Non-pigmented ciliary epithelial cell (primary cell): ENCODE measurements around the gene LIN28A.

Source experiments
- DNase-seq: peaks from one replicate; pipeline ENCODE4 v3.0.0-alpha.2; 2010; ENCODE audit warnings: low read depth

LIN28A gene

DNA sequence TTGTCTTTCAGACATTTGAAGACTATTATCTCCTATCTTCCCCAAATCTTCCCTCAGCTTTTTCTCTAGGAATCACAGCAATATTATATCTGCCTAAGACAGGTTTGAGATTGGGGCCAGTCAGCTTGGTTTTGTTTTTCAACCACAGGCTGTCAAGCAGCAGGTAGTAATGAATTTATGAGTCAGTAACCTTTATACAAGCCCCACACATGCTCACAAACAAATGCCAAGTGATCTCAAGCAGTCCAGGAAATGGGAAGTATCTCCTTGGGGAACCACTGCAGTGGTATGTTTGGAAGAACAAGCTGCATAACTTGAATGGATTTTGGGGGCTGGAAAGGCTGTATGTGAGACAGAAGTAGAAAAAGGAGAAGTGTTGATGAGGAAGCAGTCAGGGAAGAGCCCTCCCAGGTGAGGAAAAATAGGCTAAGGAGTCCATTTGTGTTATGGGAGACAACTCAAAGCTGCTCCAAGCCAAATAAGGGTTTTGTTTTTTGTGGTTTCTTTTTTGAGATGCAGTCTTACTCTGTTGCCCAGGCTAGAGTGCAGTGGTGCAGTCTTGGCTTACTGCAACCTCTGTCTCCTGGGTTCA is 23.6 kb downstream of the LIN28A start:
- DNase-seq = no peak

DNA sequence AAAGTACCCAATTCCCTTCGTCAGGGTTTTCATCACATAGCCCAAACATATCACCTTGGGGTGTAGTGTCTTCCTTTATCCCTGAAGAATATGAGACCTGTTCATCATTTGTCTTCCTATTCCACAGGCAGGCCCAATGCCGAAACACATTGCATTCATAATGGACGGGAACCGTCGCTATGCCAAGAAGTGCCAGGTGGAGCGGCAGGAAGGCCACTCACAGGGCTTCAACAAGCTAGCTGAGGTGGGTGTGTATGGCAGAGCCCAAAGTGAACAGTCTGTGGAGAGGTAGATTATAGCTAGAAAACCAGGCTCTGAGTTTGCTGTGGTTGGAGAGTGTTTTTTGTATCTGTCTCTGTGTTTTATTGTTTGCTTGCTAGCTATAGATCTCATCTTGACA is 27.4 kb downstream of the LIN28A start:
- no peak for DNase-seq

DNA sequence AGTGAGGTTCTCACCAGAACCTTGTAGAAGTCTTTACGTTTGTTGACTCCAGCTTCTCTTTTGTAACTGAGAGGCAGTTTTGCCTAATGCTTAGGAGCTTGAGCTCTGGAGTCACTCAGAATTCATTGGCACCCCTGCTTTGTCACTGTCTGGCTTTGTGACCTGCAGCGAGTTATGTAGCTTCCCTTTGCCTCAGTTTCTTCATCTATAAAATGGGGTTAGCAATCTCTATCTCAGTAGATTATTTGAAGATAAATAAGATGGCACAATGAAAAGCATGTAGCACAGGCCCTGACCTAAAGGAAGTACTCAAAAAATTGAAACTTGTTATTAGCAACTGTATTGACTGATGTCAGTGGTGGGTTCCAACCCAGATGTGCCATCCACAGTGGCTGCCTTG is 29.6 kb downstream of the LIN28A start:
- no peak for DNase-seq

DNA sequence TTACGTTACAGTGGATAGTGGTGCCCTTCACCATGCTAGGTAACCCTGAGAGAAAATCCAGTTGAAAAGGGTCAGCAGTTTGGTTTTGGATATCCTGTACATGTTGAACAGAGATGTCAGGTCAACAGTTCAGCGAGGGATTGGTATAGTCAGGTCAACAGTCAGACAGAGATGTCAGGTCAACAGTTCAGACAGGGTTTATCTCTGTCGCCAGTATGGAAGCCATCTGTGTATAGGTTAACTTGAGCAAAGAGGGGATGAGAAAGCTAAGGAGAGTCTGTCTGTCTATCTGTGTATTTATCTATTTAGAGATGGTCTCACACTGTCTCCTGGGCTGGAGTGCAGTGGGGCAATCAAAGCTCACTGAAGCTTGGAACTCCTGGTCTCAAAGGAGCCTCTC is 39.3 kb downstream of the LIN28A start:
- no peak for DNase-seq

DNA sequence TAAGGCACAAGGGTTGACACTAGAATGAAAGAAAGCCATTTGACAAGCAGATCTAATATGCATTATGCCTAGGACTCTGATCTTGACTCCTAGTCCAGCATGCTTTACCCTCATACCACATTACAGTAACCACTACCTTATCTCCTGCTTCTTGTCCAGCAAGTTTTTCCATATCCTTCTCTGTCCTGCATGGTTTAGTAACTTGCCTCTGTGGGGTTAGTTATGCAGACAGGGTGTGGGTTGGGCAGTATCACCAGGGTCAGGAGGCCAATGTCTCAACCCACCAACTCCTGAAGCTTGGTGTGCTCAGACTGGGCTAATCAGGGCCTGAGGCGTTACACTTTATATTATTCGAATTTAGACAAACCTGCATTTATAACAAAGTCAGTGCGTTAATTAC is 40.3 kb downstream of the LIN28A start:
- no peak for DNase-seq

DNA sequence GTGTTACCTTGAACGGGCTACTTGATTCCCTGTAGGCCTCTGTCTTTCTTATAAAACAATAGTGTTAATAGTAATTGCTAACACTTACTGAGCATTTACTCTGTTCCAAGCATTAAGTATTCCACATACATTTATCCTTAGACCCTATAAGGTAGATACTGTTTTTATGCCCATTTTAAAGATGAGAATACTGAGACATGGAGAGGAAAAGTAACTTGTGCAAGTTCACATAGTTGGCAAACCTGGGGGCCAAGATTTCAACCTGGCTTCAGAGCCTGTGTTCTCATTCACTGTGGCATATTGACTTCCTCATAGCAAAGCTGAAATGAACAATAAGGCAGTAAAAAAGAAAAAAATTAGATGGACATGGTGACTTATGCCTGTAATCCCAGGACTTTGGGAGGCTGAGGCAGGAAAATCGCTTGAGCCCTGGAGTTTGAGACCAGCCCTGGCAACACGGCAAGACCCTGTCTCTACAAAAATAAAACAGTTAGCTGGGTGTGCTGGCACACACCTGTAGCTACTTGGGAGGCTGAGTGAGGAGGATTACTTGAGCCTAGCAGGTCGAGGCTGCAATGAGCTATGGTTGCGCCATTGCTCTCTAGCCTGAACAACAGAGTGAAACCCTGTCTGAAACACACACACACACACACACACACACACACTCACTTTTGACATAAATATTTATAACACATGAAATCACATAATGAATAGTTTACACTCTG is 42.0 kb downstream of the LIN28A start:
- DNase-seq = no peak

DNA sequence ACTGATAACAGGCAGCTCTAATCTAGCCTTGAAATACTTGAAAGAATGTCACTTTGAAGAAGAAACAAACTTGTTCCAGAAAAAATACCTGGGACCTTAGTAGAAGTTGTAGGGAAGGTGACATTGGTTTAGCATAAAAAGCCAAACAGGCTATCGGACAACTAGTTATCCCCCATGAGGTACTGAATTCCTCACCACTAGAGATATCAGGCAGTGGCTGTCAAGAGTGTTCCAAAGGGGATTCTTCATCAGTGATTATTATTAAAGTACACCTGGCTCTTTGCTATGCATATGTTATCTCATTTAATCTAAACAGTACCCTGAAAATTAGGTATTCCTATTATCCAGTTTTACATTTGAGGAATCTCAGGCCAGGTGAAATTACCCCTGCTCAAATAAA is 48.5 kb downstream of the LIN28A start:
- DNase-seq = no peak

DNA sequence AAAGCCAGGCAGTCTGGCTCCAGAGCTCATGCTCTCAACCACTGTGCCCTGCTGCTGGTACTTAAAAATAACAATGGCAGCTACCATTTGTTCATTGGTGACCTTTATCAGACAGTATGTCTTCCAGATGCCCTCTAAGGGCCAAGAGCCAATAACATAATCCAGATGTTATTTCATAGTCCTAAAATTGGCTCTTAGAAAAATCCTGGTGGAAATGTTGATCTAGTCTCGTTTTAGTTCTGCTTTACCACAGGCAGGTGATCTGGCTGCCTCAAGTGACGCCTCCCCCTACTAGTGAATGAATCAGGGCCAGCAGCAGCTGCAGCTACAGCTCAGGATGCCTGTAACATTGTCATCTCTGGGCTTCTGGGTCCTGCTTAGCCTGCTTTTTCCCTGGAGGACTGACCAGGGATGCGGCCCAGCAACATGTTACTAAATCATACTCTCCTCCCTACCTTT is 49.0 kb downstream of the LIN28A start:
- DNase-seq = no peak

DNA sequence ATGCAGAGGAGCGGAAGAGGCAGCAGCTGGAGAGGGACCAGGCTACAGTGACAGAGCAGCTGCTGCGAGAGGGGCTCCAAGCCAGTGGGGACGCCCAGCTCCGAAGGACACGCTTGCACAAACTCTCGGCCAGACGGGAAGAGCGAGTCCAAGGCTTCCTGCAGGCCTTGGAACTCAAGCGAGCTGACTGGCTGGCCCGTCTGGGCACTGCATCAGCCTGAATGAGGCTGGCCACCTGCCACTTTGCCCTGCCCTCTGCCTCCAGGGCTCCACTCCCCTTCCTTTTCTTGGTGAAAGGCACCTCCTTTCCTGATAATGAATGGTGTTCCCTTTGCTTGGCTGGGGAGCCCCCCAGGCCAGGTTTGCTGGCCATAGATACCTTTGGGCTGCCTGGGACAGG is 58.3 kb downstream of the LIN28A start:
- DNase-seq = no peak

DNA sequence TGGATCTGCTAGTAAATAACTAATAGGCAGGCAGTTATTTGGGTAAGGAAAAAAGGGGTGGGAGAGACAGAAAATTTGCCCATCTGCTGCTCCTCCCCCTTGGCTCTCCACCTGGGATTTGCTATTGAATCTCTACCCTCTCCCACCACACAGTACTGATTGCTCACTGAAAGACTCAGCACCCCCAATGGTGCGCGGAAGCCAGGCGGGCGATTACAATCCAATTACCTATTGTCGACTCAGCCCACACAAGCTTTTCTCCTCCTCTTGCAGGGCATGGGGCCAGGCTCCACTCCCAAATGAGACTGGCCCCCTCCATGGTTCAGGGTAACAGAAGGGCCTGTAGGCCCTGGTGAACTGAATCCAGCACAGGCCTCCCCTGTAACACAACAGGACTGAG is 58.9 kb downstream of the LIN28A start:
- DNase-seq = no peak

DNA sequence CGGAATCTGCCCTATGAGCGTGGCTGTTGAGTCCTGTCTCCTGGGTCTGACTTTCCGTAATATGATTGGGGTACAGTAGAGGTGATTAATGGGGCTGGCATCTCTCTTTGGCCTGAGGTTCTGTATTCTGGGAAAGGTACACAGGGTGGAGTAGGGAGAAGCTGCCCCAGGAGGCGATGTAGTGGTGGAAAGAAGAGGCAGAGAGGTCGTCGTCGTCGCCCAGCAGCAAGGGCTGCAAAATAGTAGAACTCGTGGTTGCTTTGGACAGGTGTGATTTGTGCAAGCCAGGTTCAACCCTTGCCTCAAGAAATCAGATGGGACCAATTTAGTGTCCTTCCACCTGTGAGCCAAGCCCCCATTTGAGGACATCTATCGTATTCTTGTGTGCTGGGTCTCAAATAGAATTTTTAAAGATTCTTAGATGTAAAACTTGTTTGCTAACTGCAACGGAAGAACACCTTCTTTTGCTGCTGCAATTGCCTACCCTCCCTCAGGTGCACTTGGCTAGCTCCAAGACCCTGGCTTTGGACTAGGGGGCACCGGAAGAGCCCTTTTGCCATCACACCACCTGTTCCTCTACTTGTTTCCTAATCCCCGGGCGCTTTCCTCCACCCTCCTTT is 60.4 kb downstream of the LIN28A start:
- no peak for DNase-seq

DNA sequence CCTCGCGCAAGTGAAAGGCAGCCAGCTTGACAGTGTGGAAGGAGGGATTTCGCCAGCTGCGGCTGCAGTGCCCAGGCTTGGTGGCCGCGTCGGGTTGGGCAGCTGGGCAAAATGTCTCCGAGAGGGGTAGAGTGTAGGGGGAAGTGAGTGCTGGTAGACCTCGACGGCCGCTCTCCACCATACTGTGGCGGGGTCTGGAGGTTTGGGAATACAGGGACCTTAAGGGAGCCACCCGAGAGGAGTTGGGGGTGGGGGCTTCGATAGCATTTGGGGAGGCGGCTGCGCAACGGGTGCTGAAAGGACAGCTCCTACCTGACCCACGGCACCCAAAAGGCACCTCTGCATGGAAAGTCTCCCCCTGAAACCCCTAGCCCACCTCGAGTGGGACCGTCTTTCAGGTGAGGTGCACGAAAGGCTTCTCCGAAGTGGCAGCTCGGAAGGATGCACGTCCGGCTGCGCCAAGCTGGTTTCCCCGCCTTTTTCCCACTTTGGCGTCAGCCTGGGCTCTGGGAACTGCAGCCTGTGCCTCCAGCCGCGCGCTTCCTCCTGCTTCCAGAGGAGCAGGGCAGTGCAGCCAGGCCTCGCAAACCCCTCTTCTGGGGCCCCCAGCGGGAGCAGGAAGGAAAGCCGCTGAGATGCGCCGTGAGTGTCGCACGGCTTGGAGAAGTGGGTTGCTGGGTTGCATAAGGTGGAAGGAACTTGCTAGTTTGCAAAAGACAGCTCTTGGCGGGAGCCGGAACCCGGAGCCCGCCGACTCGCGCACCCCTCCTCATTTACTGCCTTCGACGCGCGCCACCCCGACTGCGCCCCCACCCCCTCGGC is 61.1 kb downstream of the LIN28A start:
- DNase-seq = no peak

DNA sequence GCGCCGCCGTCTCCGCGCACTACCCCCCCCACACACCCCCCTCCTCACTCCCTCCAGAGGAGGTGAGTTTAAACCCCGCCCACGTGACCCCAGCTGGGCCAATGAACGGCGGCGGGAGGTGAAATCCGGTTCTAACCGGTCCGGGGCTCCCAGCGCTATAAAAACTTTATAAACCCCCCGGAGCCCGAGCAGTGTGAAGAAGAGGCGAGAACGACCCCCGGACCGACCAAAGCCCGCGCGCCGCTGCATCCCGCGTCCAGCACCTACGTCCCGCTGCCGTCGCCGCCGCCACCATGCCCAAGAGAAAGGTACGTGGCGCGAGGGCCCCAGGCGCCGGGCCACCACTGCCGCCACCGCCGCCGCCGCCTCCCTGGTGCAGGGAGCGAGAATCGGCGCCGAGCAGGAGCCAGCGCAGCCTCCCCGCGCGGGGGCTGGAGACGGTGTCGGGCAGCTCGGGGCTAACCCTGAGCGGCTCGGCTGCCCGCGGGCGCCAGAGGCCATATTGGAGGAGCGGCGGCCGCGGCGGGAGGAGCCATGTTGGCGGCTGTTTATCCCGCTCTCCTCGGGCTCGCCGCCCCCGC is 61.8 kb downstream of the LIN28A start, which contains the start of gene HMGN2:
TSS of gene HMGN2 (plus strand) at position 121 of the 581 bp plus-strand sequence. CDS start at position 294, 173 bp downstream.
- DNase-seq = peak; percentile 32

DNA sequence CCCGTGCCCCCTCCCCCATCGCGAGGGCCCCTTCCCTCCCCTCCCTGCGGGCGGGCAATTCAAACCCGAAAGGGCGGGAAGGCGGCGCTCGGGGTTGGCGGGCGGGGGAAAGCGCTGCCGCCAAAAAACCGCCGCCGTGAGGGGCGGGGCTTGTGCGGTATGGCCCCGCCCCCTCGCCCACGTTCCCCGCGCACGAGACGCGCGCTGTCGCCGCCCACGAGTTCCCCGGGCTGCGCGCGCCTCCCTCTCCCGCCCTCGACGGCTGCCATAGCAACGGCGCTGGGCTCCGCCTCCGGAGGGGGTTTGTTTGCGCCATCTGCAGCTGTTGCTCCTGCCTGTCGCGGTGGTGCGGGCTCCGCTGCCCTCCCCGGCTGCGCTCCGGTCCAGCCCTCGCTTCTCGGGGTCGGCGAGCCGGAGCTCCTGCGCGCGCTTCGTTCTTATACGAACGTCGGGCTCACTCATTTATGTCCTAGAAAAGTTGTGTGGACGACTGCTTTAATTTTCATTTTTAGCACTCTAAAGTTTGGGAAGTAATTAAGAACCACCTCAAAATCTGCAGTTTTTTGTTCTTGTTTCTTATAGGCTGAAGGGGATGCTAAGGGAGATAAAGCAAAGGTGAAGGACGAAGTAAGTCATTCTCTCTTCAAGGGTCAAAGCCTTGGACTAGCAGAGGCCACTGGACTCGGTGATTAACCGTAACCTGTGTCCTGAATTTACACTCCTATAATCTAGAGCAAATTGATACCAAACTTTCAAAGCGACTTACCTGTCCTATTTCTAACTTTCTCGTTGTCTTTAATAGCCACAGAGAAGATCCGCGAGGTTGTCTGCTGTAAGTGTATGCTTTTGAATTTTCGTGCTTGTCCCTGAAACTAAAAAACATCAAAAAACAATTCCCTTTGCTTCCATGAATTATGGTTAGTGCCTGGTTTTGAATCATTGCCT is 62.6 kb downstream of the LIN28A start:
- peak; percentile 60 for DNase-seq

DNA sequence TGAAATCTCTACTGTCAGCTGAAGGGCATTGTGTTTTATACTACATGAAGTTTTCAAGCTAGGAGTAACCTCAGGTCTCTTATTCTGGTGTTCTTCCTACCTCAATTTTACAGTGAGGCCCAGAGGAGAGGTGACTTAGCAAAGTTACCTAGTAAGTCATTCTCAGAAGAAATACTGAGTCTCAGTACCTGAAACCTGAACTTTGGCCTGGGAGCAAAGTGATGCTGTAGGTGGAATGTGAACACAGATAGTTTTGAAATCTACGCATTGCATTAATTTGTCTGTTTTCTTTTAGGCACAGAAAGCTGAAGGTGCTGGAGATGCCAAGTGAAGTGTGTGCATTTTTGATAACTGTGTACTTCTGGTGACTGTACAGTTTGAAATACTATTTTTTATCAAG is 64.2 kb downstream of the LIN28A start:
- no peak for DNase-seq

DNA sequence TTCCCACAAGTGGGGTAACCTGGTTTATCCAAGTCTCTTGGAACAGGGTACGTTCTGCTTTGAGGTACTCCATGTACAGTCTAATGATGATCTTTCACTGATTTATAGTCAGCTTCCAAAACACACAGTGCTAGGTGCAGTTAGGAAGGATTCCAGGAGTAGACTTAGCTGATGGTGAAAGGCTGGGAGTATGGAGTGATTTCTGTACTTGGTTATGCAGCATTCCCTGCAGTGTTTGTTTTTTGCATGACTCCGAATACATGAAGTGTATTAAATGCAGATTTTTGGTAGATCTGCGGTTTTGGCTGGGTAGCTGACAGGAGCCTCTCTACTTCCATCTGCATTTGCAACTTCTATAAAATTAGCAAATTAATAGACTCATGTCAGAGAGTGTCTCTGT is 65.4 kb downstream of the LIN28A start:
- no peak for DNase-seq

DNA sequence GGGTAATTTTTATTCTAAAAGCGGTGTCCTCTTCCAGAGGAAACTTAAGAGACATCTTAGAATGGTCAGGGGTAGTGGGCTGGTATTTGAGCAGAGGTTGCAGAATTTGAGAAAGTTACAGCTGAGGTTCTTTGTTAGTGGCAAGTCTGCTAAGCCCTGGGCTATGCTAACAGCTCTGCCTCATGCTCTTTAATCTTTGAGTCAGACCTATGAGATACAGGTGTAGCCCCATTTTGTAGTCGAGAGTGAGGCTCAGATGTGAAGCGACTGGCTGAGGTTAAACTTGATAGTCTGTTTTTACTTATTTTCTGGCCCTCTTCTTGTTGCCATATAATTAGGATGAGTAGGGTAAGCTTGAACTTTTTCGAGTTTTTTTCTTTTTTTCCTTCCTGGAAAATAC is 66.3 kb downstream of the LIN28A start:
- DNase-seq = no peak

DNA sequence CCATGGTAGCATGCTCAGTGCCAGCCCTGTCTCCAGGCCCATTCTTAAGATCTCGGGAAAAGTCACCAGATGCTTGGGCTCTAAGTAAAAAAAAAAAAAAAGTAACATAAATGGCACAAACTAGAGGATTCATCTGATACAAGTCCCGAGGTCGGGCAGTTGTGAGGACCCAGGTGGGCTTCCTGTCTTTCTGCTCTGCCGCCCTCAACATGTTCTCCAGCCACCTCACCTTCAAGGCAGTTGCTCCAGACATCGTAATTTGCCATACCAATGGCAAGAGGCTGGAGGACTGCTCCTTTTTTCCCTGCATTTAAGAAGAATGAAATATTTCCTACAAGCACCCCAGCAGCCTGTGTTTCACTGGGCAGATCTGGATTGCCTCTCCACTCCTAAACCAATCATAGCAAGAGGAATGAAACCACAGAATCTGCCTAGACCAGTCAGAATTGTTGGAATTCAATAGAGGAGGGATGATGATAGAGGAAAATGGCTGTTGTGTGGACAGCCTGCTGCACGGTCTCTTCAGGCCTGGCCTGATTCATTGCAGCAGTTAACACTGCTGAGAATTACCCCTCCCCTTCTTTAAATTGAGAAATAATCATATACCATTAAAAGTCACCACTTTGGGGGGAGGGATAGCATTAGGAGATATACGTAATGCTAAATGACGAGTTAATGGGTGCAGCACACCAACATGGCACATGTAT is 67.0 kb downstream of the LIN28A start:
- no peak for DNase-seq

DNA sequence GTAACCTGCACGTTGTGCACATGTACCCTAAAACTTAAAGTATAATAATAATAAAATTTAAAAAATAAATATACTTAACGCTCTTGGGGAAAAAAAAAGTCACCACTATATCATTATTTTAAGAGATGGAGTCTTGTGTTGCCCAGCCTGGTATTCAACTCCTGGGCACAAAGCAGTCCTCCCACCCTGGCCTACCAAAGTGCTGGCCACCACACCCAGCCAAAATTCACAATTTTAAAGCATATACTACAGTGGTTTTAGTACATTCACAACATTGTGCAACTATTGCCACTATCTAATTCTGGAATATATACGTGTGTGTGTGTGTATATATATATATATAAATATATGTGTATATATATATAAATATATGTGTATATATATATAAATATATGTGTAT is 67.5 kb downstream of the LIN28A start:
- no peak for DNase-seq

DNA sequence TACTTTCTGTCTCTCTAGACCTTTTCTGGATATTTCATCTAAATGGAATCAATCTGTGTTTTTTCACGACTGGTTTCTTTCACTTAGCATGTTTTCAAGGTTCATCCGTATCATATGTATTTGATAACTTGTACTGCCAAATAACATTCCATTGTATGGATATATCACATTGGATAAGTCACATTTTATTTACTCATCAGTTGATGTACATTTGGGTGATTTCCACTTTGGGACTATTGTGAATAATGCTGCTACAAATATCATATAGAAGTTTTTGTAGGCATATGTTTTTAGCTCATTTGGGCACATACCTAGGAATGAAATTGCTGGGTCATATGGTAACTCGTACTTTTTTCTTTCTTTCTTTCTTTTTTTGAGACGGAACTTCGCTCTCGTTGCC is 68.4 kb downstream of the LIN28A start:
- DNase-seq = no peak
